Measurements from ENCODE around the gene SRR. TPM values are rescaled to one million over a fixed set of nuclear protein-coding genes. Genes with fewer than 3 reads are reported as not detected.

Gene SRR
- total RNA-seq, 4 donors from 2014 or later, result 1.4 to 14.4 (median 12.9) TPM

- intact Hi-C loops (cut with DNase I; ENCODE audit: low total_unique reads), result no loop called here
- TF ChIP-seq CTCF (IDR thresholded peaks at IDR 0.05) (no peak), POLR2A (IDR thresholded peaks at IDR 0.05) (no peak)
- H3K4me3 ChIP-seq (ENCODE audit: low read depth, poor library complexity, severe bottlenecking), result no peak overlapping the region
- WGBS, 2 donors, result 97 to 99% methylated on average over 5 to 6 of the region's 6 CpGs
- DNase-seq (ENCODE audit: low spot score in 2 of 2), result no peak
Observed at GRCh38 chr17:2351269-2351668, 47.5 kb downstream of the SRR start.

- TF ChIP-seq POLR2A (IDR thresholded peaks at IDR 0.05), result no peak
- no peak for TF ChIP-seq CTCF (IDR thresholded peaks at IDR 0.05)
- no peak overlapping the region for H3K4me3 ChIP-seq (ENCODE audit: low read depth, poor library complexity, severe bottlenecking)
- intact Hi-C loops (cut with DNase I; ENCODE audit: low total_unique reads), result no loop called here
- 84 to 91% methylated on average over 8 of the region's 8 CpGs for WGBS, 2 donors
- no peak for DNase-seq (ENCODE audit: low spot score in 2 of 2)
Observed at GRCh38 chr17:2354311-2354710, 50.6 kb downstream of the SRR start.

- WGBS, 2 donors, result 96 to 98% methylated on average over 4 of the region's 4 CpGs
- H3K4me3 ChIP-seq (ENCODE audit: low read depth, poor library complexity, severe bottlenecking), result no peak overlapping the region
- TF ChIP-seq POLR2A (IDR thresholded peaks at IDR 0.05), result no peak
- no peak for TF ChIP-seq CTCF (IDR thresholded peaks at IDR 0.05)
- intact Hi-C loops (cut with DNase I; ENCODE audit: low total_unique reads), result no loop called here
- DNase-seq (ENCODE audit: low spot score in 2 of 2), result no peak
Observed at GRCh38 chr17:2357237-2357636, 53.5 kb downstream of the SRR start.

GRCh38 chr17:2357931-2358434 is 54.2 kb downstream of the SRR start:
- no peak for DNase-seq (ENCODE audit: low spot score in 2 of 2)
- 89% methylated on average over 10 of the region's 10 CpGs for WGBS, 2 donors
- TF ChIP-seq CTCF (IDR thresholded peaks at IDR 0.05) (no peak), POLR2A (IDR thresholded peaks at IDR 0.05) (no peak)
- H3K4me3 ChIP-seq (ENCODE audit: low read depth, poor library complexity, severe bottlenecking), result no peak overlapping the region
- intact Hi-C loops (cut with DNase I; ENCODE audit: low total_unique reads), result no loop called here

- no peak overlapping the region for H3K4me3 ChIP-seq (ENCODE audit: low read depth, poor library complexity, severe bottlenecking)
- 74 to 83% methylated on average over 20 to 21 of the region's 21 CpGs for whole genome bisulfite sequencing, 2 donors
- DNase-seq (ENCODE audit: low spot score in 2 of 2), result no peak
- intact Hi-C loops (cut with DNase I; ENCODE audit: low total_unique reads), result no loop called here
- no peak for TF ChIP-seq POLR2A (IDR thresholded peaks at IDR 0.05)
Observed at GRCh38 chr17:2361010-2361760, 57.4 kb downstream of the SRR start.

- TF ChIP-seq CTCF (IDR thresholded peaks at IDR 0.05), result no peak
- TF ChIP-seq POLR2A (IDR thresholded peaks at IDR 0.05), result no peak
- DNase-seq (ENCODE audit: low spot score in 2 of 2), result no peak
- H3K4me3 ChIP-seq (ENCODE audit: low read depth, poor library complexity, severe bottlenecking), result no peak overlapping the region
- 97 to 98% methylated on average over 20 of the region's 20 CpGs for WGBS, 2 donors
- intact Hi-C loops (cut with DNase I; ENCODE audit: low total_unique reads), result no loop called here
Observed at GRCh38 chr17:2362016-2362415, 58.3 kb downstream of the SRR start.

Measured in lower leg skin (tissue), 4 donors.